ENCODE data around the gene DNAAF5.
"Not testable (repeated sequence)": the region's sequence is repeated elsewhere in the genome, so short reads cannot be mapped to it uniquely, and the experiment has no call there.

DNAAF5 gene

DNA sequence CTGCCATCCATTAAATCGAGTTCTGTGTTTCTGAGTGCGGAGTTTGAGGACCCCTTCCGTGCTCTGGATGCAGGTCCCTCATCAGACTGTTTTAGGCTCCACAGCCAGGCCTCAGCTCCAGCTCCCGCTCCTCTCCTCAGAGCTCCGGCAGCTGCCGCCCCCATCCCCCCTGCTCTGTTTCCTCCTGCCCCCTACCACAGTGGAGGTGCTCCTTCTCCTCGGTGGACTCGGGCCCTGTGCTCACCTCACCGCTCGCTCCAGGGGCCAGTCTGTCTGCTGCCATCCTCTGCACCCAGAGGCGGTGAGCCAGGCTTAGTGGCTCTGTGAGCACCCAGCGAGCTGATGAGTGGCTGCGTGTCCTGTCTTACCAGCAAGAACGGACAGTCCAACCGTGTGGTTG lies 21.9 kb downstream of the DNAAF5 start:
- DNase-seq, result no peak

GRCh38 chr7:749140-749551 lies 22.6 kb downstream of the DNAAF5 start:
- DNase-seq, result no peak

GRCh38 chr7:750111-750905 lies 23.8 kb downstream of the DNAAF5 start:
- no peak for DNase-seq

DNA sequence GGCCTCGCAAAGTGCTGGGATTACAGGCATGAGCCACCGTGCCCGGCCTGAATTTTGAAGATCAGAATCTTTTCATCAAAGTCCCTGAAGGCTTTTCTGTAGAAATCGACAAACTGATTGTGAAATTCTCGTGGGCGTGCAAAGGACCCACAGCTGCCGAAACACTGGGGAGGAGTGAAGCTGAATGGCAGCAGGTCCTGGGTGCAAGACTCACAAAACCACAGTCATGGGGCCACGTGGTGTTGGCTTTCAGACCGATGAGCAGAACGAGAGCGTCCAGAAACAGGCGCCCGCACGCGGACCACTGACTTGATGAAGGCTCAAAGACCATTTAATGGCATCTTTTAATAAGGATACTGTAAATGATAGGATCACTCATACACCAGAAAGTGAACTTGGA lies 25.3 kb downstream of the DNAAF5 start:
- no peak for DNase-seq

GRCh38 chr7:752256-752655 lies 25.8 kb downstream of the DNAAF5 start:
- DNase-seq, result not testable (repeated sequence)

- no peak for DNase-seq
Measured at GRCh38 chr7:753190-753589, 26.7 kb downstream of the DNAAF5 start.

- no peak for DNase-seq
Measured at GRCh38 chr7:754531-755412, 28.3 kb downstream of the DNAAF5 start.

GRCh38 chr7:755413-755805 lies 28.9 kb downstream of the DNAAF5 start:
- DNase-seq, result no peak

DNA sequence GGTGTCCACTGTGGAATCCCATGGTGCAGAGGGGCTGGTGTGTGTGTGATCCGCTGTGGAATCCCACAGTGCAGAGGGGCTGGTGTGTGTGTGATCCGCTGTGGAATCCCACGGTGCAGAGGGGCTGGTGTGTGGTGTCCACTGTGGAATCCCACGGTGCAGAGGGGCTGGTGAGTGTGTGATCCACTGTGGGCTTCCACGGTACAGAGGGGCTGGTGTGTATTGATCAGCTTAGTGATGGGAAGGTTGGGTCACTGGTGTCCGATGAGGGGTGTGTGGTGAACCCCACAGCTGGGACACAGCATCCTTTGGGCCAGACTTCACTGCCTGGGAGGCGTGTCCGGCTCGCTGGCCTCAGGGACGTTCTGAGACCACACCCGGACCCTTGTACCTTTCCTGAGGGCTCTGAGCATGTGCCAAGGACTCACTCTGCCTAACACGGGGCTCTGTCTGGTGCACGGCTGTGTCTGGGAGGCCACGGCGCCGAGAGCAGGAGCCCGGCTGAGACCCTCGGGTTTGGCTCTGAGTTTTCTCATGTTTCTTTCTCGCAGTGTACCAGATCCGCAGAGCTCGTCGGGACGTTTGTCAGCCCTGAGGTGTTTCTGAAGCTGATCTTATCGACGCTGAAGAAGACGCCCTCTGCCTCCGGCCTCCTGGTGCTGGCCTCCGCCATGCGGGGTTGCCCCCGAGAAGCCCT lies 29.9 kb downstream of the DNAAF5 start:
- no peak for DNase-seq

GRCh38 chr7:756928-757560 lies 30.5 kb downstream of the DNAAF5 start:
- DNase-seq, result no peak

DNA sequence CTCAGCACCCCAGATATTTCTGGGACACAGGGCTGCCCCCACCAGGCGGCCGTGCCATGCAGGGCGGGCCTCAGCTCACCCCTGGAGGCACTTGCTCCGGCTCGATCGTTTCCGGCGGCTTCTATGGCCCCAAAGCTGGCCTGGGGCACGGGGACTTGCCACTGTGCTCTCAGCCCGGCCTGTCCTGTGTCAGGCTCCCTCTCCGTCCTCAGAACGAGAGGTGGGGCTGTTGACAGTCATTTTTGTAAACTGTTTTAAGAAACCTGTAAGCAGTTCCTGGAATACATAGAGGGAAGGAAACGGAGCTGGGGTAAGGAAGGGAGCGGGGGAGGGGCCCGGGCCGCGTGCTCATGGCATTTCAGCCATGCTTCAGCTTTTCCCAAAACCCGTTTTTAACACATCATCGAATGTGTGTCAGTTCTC lies 31.3 kb downstream of the DNAAF5 start:
- DNase-seq, result no peak

GRCh38 chr7:759569-759968 lies 33.1 kb downstream of the DNAAF5 start:
- DNase-seq, result no peak

DNA sequence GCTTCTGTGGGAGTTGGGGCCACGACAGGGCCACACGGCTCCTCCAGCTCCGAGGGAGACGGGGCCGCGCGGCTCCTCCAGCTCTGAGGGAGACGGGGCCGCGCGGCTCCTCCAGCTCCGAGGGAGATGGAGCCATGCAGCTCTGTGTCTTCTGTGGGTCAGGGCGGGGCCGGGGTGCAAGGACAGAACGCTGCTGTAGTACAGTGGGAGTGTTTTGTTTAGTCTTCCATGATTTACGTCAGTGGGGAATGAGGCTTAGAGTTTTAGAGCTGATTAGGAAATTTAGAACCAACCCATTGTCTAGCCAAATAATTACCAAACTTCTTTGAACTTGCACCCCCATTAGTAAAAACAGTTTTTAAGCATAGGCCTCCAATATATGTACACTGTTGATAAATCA lies 33.5 kb downstream of the DNAAF5 start:
- no peak for DNase-seq

DNA sequence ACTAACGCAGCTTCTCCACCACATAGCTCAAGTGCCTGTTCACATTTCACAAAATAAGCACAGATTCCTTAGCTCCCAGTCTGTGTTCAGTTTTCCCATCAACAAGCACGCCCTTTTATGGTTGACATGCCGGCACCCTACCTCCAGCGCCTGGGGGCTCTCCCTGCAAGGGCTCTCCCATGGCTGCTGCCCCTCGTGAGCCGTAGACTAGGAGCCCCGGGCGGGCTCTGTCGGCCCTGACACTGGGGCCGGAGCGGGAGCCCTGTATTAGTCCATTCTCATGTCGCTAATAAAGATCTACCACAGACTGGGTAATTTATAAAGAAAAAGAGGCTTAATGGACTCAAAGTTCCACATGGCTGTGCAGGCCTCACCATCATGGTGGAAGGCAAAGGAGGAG lies 34.6 kb downstream of the DNAAF5 start:
- DNase-seq, result no peak

- DNase-seq, result no peak
Measured at GRCh38 chr7:761631-762030, 35.1 kb downstream of the DNAAF5 start.

DNA sequence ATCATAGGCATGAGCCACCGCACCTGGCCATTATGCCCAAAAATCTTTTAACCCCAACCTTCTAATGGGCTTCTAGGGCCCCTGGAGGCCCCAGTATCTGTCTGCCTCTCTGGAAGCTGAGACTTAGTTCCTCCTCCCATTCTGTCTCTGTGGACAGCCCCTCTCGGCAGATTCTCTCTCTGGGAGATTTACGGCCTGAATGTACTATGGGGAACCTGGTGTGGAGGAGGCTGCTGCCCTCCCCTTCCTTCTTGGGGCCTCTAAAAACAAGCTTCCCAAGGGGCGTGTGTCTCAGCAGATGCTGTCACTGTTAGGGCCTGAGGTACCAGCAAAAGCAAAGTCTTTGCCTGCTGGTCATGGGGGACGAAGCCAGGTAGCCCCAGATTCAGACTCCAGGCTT lies 36.4 kb downstream of the DNAAF5 start:
- DNase-seq, result no peak

- DNase-seq, result no peak
Measured at GRCh38 chr7:763762-764161, 37.3 kb downstream of the DNAAF5 start.

- no peak for DNase-seq
Measured at GRCh38 chr7:765383-765782, 38.9 kb downstream of the DNAAF5 start.

DNA sequence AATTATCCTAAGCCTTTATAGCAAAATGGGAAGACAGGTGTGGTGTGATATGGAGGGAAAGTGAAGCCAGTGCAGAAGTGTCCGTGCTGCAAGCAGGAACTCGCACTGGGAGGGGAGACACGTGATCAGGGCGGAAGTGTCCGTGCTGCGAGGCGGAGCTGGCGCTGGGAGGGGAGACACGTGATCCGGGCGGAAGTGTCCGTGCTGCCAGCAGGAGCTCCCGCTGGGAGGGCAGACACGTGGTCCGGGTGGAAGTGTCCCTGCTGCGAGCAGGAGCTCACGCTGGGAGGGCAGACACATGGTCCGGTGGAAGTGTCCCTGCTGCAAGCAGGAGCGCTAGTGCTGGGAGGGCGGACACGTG lies 41.1 kb downstream of the DNAAF5 start:
- peak; percentile 75 for DNase-seq

DNA sequence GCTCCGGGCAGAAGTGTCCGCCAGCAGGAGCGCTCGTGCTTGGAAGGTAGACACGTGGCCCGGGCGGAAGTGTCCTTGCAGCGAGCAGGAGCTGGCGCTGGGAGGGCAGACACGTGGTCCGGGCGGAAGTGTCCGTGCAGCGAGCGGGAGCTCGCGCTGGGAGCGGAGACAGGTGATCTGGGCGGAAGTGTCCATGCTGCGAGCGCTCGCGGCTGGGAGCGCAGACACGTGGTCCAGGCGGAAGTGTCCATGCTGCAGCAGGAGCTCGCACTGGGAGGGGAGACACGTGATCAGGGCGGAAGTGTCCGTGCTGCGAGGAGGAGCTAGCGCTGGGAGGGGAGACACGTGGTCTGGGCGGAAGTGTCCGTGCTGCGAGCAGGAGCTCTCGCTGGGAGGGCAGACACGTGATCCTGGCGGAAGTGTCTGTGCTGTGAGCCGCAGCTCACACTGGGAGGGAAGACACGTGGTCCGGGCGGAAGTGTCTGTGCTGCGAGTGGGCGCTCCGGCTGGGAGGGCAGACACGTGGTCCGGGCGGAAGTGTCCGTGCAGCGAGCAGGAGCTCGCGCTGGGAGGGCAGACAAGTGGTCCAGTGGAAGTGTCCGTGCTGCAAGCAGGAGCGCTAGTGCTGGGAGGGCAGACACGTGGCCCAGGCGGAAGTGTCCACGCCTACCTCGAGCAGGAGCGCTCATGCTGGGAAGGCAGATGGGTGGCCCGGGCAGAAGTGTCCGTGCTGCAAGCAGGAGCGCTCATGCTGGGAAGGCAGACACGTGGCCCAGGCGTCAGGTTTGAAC lies 41.6 kb downstream of the DNAAF5 start:
- DNase-seq, result peak; percentile 91

GRCh38 chr7:768881-769504 lies 42.5 kb downstream of the DNAAF5 start:
- DNase-seq, result peak; percentile 24

GRCh38 chr7:770336-770735 lies 43.8 kb downstream of the DNAAF5 start:
- no peak for DNase-seq

Data from NCI-H1436 (cell line).